Calu3 (cell line): ENCODE data around the gene KIF17. TPM values are rescaled to one million over a fixed set of nuclear protein-coding genes. Genes with fewer than 3 reads are reported as not detected.

Experiments used
- BruUV-seq: library from RNA; stranded (reverse); fragments of 400-500 nt; replicated peaks from 2 replicates; lab custom pipeline; 2021; lab: Mats Ljungman, UMichigan
- CTCF ChIA-PET: fragments of 300-600 bp; sonication (Branson Sonifier 250); formaldehyde crosslinking; loops from one replicate; lab custom pipeline; 2022; ENCODE audit warnings: antibody characterized with exemption; lab: Charles Lee
- DNase-seq: peaks from one replicate; pipeline ENCODE4 v3.0.0; 2022
- H3K27ac Mint-ChIP-seq: one replicate; pipeline ENCODE4 v1.8.0; 2022; ENCODE audit warnings: mixed read lengths; ENCODE audit not compliant: unreplicated experiment
- H3K27me3 Mint-ChIP-seq: one replicate; pipeline ENCODE4 v1.8.0; 2022; ENCODE audit warnings: mixed read lengths; ENCODE audit not compliant: unreplicated experiment
- H3K36me3 Mint-ChIP-seq: one replicate; pipeline ENCODE4 v1.8.0; 2022; ENCODE audit warnings: mild to moderate bottlenecking, moderate library complexity, mixed read lengths; ENCODE audit not compliant: insufficient read depth, unreplicated experiment
- H3K4me1 Mint-ChIP-seq: one replicate; pipeline ENCODE4 v1.8.0; 2022; ENCODE audit warnings: mild to moderate bottlenecking, low read depth, mixed read lengths; ENCODE audit not compliant: unreplicated experiment
- H3K4me3 Mint-ChIP-seq: one replicate; pipeline ENCODE4 v1.8.0; 2022; ENCODE audit warnings: mild to moderate bottlenecking, low read depth, moderate library complexity, mixed read lengths; ENCODE audit not compliant: unreplicated experiment
- H3K9me3 Mint-ChIP-seq: one replicate; pipeline ENCODE4 v1.8.0; 2022; ENCODE audit warnings: low read depth, mixed read lengths; ENCODE audit not compliant: unreplicated experiment
- intact Hi-C: fragments of 100-400 bp; cut with micrococcal nuclease; formaldehyde crosslinking; loops from one replicate; pipeline ENCODE4 v1.10.0; 2022; ENCODE audit not compliant: unreplicated experiment
- total RNA-seq: library from RNA; stranded (reverse); gene quantifications from 2 replicates; pipeline ENCODE4 v1.2.3, GENCODE V29; 2022
- TF ChIP-seq, protein P1 (sequence below): fragments of 200-600 bp; IDR thresholded peaks from one replicate; pipeline ENCODE4 v1.8.0; 2022; ENCODE audit warnings: antibody characterized with exemption; ENCODE audit not compliant: unreplicated experiment

KIF17 gene
- total RNA-seq, 1 experiment from 2014 or later = not detected

DNA sequence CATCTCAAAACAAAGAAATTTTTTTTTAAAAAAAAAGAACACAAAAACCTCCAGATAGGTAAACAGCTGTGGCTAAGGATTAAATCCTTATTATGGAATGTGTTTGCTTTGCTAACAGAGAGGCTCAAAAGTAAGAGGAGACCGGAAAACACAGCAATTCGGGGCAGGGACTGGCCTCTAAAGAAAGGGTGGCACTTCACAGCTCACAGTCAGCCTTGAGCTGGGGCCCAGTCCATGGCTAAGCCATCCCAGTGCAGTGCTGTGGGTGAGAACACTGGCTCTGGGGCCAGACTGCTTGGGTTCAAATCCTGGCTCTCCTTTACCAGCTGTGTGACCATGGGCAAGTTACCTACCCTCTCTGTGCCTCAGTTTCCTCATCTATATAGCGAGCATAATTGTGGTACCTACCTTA, 28.2 kb downstream of the KIF17 start:
- Mint-ChIP-seq H3K4me3 (no peak overlapping the region), H3K36me3 (no peaks in the 10 kb centered on the region), H3K27me3 (peaks cover 41% of the 10 kb centered on the region), H3K9me3 (no peaks in the 10 kb centered on the region), H3K27ac (no peak overlapping the region), H3K4me1 (no peaks in the 10 kb centered on the region)
- DNase-seq = no peak
- no TSS peak for BruUV-seq
- TF ChIP-seq, protein P1, sequence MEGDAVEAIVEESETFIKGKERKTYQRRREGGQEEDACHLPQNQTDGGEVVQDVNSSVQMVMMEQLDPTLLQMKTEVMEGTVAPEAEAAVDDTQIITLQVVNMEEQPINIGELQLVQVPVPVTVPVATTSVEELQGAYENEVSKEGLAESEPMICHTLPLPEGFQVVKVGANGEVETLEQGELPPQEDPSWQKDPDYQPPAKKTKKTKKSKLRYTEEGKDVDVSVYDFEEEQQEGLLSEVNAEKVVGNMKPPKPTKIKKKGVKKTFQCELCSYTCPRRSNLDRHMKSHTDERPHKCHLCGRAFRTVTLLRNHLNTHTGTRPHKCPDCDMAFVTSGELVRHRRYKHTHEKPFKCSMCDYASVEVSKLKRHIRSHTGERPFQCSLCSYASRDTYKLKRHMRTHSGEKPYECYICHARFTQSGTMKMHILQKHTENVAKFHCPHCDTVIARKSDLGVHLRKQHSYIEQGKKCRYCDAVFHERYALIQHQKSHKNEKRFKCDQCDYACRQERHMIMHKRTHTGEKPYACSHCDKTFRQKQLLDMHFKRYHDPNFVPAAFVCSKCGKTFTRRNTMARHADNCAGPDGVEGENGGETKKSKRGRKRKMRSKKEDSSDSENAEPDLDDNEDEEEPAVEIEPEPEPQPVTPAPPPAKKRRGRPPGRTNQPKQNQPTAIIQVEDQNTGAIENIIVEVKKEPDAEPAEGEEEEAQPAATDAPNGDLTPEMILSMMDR = no peak
- CTCF ChIA-PET = no interaction called here
- intact Hi-C loops = no loop called here

DNA sequence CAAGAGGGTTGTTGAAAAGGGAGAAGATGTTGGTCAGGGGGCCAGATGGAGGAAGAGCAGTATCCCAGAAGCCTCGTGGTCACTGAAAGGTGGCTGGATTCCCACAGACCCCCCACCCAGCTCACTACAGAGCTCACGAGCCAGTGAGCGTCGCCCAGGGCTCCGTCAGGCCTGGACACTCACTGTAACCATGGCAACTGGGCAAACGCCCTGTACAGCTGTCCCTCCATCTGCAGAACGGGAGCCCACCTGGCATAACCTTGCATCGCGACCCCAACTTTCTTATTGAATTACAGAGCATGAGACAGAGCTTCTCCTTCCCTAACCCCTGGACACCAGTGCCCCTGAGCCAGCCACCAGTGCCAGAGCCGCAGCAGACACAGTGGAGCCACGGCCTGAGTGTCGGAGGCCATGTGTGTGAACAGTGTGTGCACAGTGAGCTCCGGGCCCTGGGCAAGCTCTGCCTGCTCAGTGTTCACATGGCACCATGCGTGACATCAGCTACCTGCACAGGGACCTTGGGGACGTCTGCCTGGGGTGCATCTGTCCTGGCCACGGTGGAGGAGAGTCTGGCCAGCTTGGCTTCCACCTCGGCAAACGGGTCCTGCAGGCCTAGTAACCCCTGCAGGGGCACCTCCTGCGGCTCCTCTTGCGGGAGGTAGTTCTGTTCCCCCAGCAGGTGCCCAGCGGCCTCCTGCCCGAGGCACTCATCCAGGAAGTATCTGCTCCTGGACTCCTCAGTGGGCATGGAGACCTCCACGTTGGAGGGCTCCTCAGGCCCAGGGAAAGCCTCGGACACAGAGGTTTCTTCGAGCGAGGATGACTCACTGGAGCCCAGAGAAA, 30.7 kb downstream of the KIF17 start:
- CTCF ChIA-PET = interaction anchor here (0.9 kb wide), 1 partner anchor 508 kb away, joined by 3 read pairs; no protein-coding TSS in a partner anchor
- TF ChIP-seq, protein P1 = no peak
- intact Hi-C loops = no loop called here
- Mint-ChIP-seq H3K27me3 (peaks cover 42% of the 10 kb centered on the region), H3K36me3 (no peaks in the 10 kb centered on the region), H3K4me3 (no peak overlapping the region), H3K4me1 (no peaks in the 10 kb centered on the region), H3K9me3 (no peaks in the 10 kb centered on the region), H3K27ac (no peak overlapping the region)
- no TSS peak for BruUV-seq
- no peak for DNase-seq

DNA sequence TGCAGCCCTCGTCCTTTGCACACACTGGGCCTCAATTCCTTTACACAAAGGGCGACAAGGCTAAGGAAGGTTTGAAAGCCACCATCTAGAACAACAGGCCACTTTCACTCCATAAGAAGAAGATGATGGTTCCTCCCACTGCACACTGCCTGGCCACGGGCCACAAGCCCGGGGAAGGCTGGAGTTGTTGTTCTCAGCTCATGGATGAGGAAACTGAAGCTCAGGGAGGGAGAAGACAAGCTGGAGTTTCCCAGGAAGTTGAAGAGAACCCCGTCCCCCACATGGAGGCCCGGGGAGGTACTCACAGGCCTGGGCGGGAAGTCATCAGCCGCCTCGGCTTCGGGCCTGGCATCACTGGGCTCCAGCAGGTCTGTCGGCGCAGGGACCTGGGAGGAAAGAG, 32.1 kb downstream of the KIF17 start:
- no peak overlapping the region for H3K27ac Mint-ChIP-seq
- no peaks in the 10 kb centered on the region for H3K9me3 Mint-ChIP-seq
- intact Hi-C loops = no loop called here
- no peak overlapping the region for H3K4me3 Mint-ChIP-seq
- no TSS peak for BruUV-seq
- H3K27me3 Mint-ChIP-seq = peaks cover 42% of the 10 kb centered on the region
- H3K36me3 Mint-ChIP-seq = no peaks in the 10 kb centered on the region
- H3K4me1 Mint-ChIP-seq = no peaks in the 10 kb centered on the region
- CTCF ChIA-PET = no interaction called here
- TF ChIP-seq, protein P1 = no peak
- DNase-seq = no peak

DNA sequence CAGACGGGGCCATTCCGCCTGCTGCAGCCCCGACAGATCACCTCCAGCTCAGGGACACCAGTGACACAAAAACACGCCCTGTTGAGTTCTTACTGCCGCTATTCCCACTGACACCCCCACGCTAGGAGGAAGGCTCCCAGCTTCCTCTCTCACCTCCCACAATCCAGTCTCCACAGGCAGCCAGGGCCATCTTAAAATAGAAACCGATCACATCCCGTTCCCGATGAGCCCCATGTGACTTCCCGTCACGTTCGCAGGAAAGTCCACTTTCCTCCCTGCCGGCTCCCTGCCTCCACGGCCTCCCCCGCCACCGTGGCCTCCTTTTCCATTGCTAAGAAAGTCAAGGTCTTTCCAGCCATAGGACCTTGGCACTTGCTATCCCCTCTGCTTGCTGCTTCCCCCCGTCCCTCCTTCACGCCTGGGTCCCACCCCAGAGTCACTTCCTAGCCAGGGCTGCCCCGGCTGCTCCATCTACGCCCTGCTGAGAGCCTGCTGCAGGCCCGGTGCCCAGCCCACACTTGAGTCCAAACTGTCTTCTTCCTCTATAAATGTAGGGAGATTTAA, 32.6 kb downstream of the KIF17 start:
- no TSS peak for BruUV-seq
- intact Hi-C loops = no loop called here
- CTCF ChIA-PET = no interaction called here
- TF ChIP-seq, protein P1 = no peak
- Mint-ChIP-seq H3K4me3 (no peak overlapping the region), H3K4me1 (no peaks in the 10 kb centered on the region), H3K36me3 (no peaks in the 10 kb centered on the region), H3K27me3 (peaks cover 47% of the 10 kb centered on the region), H3K9me3 (no peaks in the 10 kb centered on the region), H3K27ac (no peak overlapping the region)
- DNase-seq = no peak
